ENCODE measurements around the gene CLEC18C.

Gene CLEC18C

DNA sequence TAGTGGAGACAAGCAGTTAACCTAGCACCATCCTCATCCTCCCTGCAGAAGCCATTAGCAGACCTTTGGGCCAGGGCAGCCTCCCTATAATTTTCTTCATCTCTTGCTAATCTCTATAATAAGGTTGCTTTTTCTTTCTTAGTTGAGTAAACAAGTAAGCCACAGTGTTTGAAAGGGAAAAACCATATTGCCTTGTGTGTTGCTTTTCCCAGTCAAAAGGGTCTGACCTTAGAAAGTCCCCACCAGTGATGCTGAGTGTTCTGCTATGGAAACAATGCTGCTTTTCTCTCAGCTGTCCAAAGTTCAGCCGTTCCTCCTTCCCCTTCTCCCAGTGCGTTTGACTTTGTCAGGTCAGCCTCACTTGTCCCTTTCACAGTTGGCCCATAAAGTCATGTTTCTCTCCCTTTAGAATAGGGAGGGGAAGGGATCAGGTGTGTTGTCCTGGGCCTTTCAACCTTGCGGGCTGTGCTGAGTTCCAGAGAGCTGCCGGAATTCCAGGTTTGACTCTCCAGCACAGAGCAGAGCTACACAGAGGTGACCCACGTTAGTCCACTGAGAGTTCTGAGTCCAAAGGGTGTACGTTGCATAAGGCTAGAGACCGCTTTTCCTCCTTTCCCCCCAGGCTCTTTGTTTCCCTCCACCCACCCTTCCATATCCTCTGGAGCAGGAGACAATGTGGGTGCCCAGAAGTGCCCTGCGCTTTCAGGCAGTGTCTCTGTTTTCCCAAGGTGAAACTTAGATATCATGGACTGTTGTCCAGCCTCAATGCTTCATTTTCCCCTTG, 15.9 kb upstream of the CLEC18C start:
- H3K4me3 ChIP-seq (ENCODE audit: low read depth, low read length), result no peak overlapping the region
- no peaks in the 10 kb centered on the region for H3K4me1 ChIP-seq (ENCODE audit: control insufficient read depth, insufficient read depth, low read length)
- peaks cover 30 to 90% of the 10 kb centered on the region in 2 experiments for H3K36me3 ChIP-seq (ENCODE audit: control insufficient read depth in 2 of 2, insufficient read depth in 1 of 2, low read length in 2 of 2)
- ChIA-PET POLR2A (no interaction called here), CTCF (interaction anchor here (1.1 kb wide), 1 partner anchor 95 kb away, joined by 4 read pairs; no protein-coding TSS in a partner anchor)
- no peak overlapping the region for H3K27ac ChIP-seq (ENCODE audit: extremely low read depth, low read depth, low read length)
- no peaks in the 10 kb centered on the region for H3K9me3 ChIP-seq (ENCODE audit: control insufficient read depth, insufficient read depth, low read depth, low read length)
- no peak for TF ChIP-seq ZNF174 (tag by site-specific recombination; IDR thresholded peaks at IDR 0.05)

DNA sequence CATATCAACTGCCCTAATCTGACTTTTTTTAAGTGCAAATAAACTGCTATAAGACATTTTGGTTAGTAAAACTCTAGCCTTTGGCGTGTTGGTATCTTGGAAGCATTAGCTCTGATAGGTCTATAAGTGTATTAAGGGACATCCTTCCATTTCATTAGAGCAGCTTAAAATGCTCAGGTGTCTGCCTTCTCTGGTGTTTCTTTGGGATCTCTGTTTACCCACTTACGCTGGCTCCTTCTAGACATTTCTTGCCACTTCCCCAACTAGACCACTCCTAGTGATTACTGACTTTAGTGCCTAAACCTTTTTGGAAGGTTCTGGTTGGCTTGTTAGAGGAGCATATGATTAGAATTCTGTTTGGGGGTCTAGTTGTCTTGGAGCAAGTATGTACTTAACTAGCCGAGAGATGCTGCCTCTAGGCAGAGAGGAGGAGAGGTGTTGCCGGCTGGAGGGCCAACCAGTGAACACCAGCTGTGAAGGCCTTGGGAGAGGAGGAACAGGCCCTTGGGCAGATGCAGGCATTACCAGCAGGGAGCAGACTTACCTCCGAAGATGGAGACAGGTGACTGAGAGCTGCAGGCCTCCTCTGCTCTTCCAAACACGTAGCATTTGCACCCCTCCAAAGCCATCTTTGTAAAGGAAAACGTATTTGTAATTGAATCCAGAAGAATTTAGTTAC, 15.2 kb upstream of the CLEC18C start:
- TF ChIP-seq ZNF747 (tag by site-specific recombination; IDR thresholded peaks at IDR 0.05) (no peak), ZNF600 (tag by site-specific recombination; IDR thresholded peaks at IDR 0.05) (no peak), YY2 (tag by site-specific recombination; IDR thresholded peaks at IDR 0.05) (no peak)
- TF ChIP-seq, protein P1, sequence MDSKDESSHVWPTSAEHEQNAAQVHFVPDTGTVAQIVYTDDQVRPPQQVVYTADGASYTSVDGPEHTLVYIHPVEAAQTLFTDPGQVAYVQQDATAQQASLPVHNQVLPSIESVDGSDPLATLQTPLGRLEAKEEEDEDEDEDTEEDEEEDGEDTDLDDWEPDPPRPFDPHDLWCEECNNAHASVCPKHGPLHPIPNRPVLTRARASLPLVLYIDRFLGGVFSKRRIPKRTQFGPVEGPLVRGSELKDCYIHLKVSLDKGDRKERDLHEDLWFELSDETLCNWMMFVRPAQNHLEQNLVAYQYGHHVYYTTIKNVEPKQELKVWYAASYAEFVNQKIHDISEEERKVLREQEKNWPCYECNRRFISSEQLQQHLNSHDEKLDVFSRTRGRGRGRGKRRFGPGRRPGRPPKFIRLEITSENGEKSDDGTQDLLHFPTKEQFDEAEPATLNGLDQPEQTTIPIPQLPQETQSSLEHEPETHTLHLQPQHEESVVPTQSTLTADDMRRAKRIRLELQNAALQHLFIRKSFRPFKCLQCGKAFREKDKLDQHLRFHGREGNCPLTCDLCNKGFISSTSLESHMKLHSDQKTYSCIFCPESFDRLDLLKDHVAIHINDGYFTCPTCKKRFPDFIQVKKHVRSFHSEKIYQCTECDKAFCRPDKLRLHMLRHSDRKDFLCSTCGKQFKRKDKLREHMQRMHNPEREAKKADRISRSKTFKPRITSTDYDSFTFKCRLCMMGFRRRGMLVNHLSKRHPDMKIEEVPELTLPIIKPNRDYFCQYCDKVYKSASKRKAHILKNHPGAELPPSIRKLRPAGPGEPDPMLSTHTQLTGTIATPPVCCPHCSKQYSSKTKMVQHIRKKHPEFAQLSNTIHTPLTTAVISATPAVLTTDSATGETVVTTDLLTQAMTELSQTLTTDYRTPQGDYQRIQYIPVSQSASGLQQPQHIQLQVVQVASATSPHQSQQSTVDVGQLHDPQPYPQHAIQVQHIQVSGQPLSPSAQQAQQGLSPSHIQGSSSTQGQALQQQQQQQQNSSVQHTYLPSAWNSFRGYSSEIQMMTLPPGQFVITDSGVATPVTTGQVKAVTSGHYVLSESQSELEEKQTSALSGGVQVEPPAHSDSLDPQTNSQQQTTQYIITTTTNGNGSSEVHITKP (tag by site-specific recombination; IDR thresholded peaks at IDR 0.05), result no peak
- Histone ChIP-seq H3K4me1 (ENCODE audit: control insufficient read depth, insufficient read depth, low read length) (no peaks in the 10 kb centered on the region), H3K4me3 (ENCODE audit: low read depth, low read length) (no peak overlapping the region), H3K36me3 (ENCODE audit: control insufficient read depth in 2 of 2, insufficient read depth in 1 of 2, low read length in 2 of 2) (peaks cover 27 to 83% of the 10 kb centered on the region in 2 experiments), H3K9me3 (ENCODE audit: control insufficient read depth, insufficient read depth, low read depth, low read length) (no peaks in the 10 kb centered on the region), H3K27ac (ENCODE audit: extremely low read depth, low read depth, low read length) (no peak overlapping the region)
- ChIA-PET CTCF (interaction anchor here (1.1 kb wide), 1 partner anchor 94 kb away, joined by 4 read pairs; no protein-coding TSS in a partner anchor), POLR2A (no interaction called here)

DNA sequence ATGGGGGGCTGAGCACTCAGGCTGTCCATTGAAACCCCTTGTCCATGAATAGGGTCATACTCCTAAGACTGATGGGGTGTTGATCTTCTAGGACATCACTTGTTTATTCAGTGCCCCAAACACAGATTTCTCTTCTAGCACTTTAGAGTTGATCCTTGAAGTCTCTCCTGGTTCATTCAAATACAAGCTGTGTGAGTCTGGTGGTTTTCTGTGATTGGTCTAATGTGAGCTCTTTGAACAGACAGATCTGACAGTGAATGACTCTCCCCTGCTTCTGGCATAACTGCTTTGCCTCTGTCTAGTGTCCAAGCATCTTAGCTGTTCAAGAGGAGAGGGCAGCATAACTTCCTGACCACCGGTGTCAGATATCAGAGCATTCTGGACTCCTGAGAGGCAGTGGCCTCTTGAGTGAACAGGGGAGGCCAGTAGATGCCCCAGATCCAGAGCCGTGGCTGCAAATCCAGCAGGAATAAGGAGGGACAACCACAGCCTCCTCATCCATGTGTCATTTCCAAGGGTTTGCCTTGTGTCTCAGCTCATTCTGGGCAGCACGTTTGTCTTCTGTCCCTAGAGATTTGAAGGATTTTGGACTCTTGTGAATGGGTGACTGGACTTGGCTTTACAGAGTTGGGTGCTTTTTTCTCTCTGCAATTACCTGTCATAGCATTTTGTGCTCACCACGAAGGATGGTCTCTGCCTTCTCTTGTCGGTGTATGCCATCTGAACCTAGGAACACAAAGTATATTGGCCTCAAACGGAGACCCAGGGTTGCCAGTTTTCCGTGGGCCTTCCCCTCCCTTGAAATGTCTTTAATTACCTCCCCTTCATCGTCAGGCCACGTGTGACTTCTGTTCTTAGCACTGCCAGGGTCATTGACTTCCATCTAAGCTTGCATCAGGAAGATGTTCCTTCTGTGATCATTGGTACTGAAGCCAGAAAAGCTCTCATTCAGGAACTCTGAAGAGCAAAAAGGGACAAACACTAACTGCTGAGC, 13.9 kb upstream of the CLEC18C start:
- no peaks in the 10 kb centered on the region for H3K9me3 ChIP-seq (ENCODE audit: control insufficient read depth, insufficient read depth, low read depth, low read length)
- H3K36me3 ChIP-seq (ENCODE audit: control insufficient read depth in 2 of 2, insufficient read depth in 1 of 2, low read length in 2 of 2), result peaks cover 20 to 73% of the 10 kb centered on the region in 2 experiments
- H3K4me1 ChIP-seq (ENCODE audit: control insufficient read depth, insufficient read depth, low read length), result no peaks in the 10 kb centered on the region
- H3K27ac ChIP-seq (ENCODE audit: extremely low read depth, low read depth, low read length), result no peak overlapping the region
- TF ChIP-seq ZNF426 (tag by site-specific recombination; IDR thresholded peaks at IDR 0.05), result no peak
- no peak for TF ChIP-seq ZNF768 (tag by site-specific recombination; IDR thresholded peaks at IDR 0.05)
- TF ChIP-seq ZNF624 (tag by site-specific recombination; IDR thresholded peaks at IDR 0.05), result no peak
- TF ChIP-seq ZNF174 (tag by site-specific recombination; IDR thresholded peaks at IDR 0.05), result no peak
- no peak for TF ChIP-seq ZNF785 (tag by site-specific recombination; IDR thresholded peaks at IDR 0.05)
- no peak for TF ChIP-seq ZNF670 (tag by site-specific recombination; IDR thresholded peaks at IDR 0.05; ENCODE audit: low read depth)
- TF ChIP-seq ZNF423 (tag by site-specific recombination; IDR thresholded peaks at IDR 0.05), result no peak
- TF ChIP-seq ZNF146 (tag by site-specific recombination; IDR thresholded peaks at IDR 0.05), result no peak
- no peak for TF ChIP-seq ZNF529 (tag by site-specific recombination; IDR thresholded peaks at IDR 0.05; ENCODE audit: insufficient replicate concordance)
- H3K4me3 ChIP-seq (ENCODE audit: low read depth, low read length), result no peak overlapping the region
- POLR2A ChIA-PET, result no interaction called here
- CTCF ChIA-PET, result interaction anchor here (0.8 kb wide), 1 partner anchor 142 kb away, joined by 3 read pairs; no protein-coding TSS in a partner anchor

Data from HEK293 (cell line).